Mesenchymal stem cell (in vitro differentiated cells and primary cell): ENCODE results near the gene KCNQ4.

Experiments used
- DNase-seq: peaks from one replicate; pipeline ENCODE4 v3.0.0-alpha.2; 2013
- H2AFZ ChIP-seq: one replicate; pipeline ENCODE4 v1.6.1; 2013; ENCODE audit warnings: low read depth, mild to moderate bottlenecking, control low read depth, inconsistent platforms, low read length, moderate library complexity
- H2AK5ac ChIP-seq: 2 replicates; pipeline ENCODE4 v1.6.1; 2013; ENCODE audit warnings: low read length, moderate library complexity, mild to moderate bottlenecking, inconsistent platforms; ENCODE audit not compliant: severe bottlenecking
- H2BK120ac ChIP-seq: one replicate; pipeline ENCODE4 v1.6.1; 2013; ENCODE audit warnings: low read depth, mild to moderate bottlenecking, inconsistent platforms, low read length, moderate library complexity
- H2BK12ac ChIP-seq, 2 experiments: one replicate each; pipeline ENCODE4 v1.6.1; 2013; ENCODE audit warnings: inconsistent platforms in 2 of 2, low read length in 2 of 2, mild to moderate bottlenecking in 2 of 2, moderate library complexity in 2 of 2, control low read depth in 1 of 2
- H2BK15ac ChIP-seq: one replicate; pipeline ENCODE4 v1.6.1; 2013; ENCODE audit warnings: mild to moderate bottlenecking, low read depth, inconsistent platforms; ENCODE audit not compliant: poor library complexity, severe bottlenecking
- H2BK5ac ChIP-seq: 2 replicates; pipeline ENCODE4 v1.6.1; 2013; ENCODE audit warnings: low read depth, mild to moderate bottlenecking, low read length, control low read depth, inconsistent platforms; ENCODE audit not compliant: poor library complexity, severe bottlenecking
- H3K14ac ChIP-seq, 2 experiments: one replicate each; pipeline ENCODE4 v1.6.1; 2013; ENCODE audit warnings: inconsistent platforms in 2 of 2, low read length in 2 of 2, control low read depth in 1 of 2, mild to moderate bottlenecking in 1 of 2, moderate library complexity in 1 of 2
- H3K18ac ChIP-seq, 2 experiments: one replicate each; pipeline ENCODE4 v1.6.1; 2013; ENCODE audit warnings: inconsistent platforms in 2 of 2, low read length in 2 of 2, control low read depth in 1 of 2, low read depth in 1 of 2, mild to moderate bottlenecking in 1 of 2
- H3K23ac ChIP-seq, 2 experiments: one replicate each; pipeline ENCODE4 v1.6.1; 2013; ENCODE audit warnings: inconsistent platforms in 2 of 2, low read length in 2 of 2, mild to moderate bottlenecking in 2 of 2, moderate library complexity in 2 of 2, control low read depth in 1 of 2
- H3K27ac ChIP-seq: 2 replicates; pipeline ENCODE4 v1.5.1; 2013; ENCODE audit warnings: mild to moderate bottlenecking, moderate library complexity, low read length, control low read depth, inconsistent platforms; ENCODE audit not compliant: poor library complexity, severe bottlenecking
- H3K27me3 ChIP-seq, 2 experiments: 2 replicates each; pipeline versions ENCODE4 v1.6.1 to v1.7.0; 2013; ENCODE audit warnings: low read length in 2 of 2, mild to moderate bottlenecking in 2 of 2, moderate library complexity in 2 of 2, control low read depth in 1 of 2, inconsistent platforms in 1 of 2; ENCODE audit not compliant: control insufficient read depth in 1 of 2, insufficient read depth in 1 of 2
- H3K36me3 ChIP-seq, 2 experiments: 2 replicates each; pipeline versions ENCODE4 v1.6.1 to v1.7.0; 2013; ENCODE audit warnings: low read length in 2 of 2, control low read depth in 1 of 2, inconsistent platforms in 1 of 2, low read depth in 1 of 2, mild to moderate bottlenecking in 1 of 2; ENCODE audit not compliant: insufficient read depth in 2 of 2, control insufficient read depth in 1 of 2
- H3K4ac ChIP-seq, 2 experiments: one replicate each; pipeline ENCODE4 v1.6.1; 2013; ENCODE audit warnings: inconsistent platforms in 2 of 2, low read length in 2 of 2, mild to moderate bottlenecking in 2 of 2, moderate library complexity in 2 of 2, control low read depth in 1 of 2, low read depth in 1 of 2
- H3K4me1 ChIP-seq: 2 replicates; pipeline ENCODE4 v1.6.1; 2013; ENCODE audit warnings: low read depth, low read length, control low read depth; ENCODE audit not compliant: control insufficient read depth, insufficient read depth
- H3K4me2 ChIP-seq: 2 replicates; pipeline ENCODE4 v1.6.1; 2013; ENCODE audit warnings: low read length, mild to moderate bottlenecking, inconsistent platforms; ENCODE audit not compliant: poor library complexity, severe bottlenecking
- H3K4me3 ChIP-seq, 2 experiments: 2 replicates each; pipeline versions ENCODE4 v1.5.1 to v1.7.0; 2013; ENCODE audit warnings: low read length in 2 of 2, mild to moderate bottlenecking in 2 of 2, control low read depth in 1 of 2, low read depth in 1 of 2; ENCODE audit not compliant: insufficient read depth in 1 of 2
- H3K79me1 ChIP-seq: replicated peaks from 2 replicates; pipeline ENCODE4 v1.6.1; 2013; ENCODE audit warnings: mild to moderate bottlenecking, control low read depth, low read length, inconsistent platforms; ENCODE audit not compliant: poor library complexity, severe bottlenecking
- H3K9ac ChIP-seq: 2 replicates; pipeline ENCODE4 v1.7.0; 2013; ENCODE audit warnings: mild to moderate bottlenecking, low read length, moderate library complexity
- H3K9me3 ChIP-seq: 2 replicates; pipeline ENCODE4 v1.7.0; 2013; ENCODE audit warnings: mild to moderate bottlenecking, low read length; ENCODE audit not compliant: control insufficient read depth
- H4K8ac ChIP-seq: one replicate; pipeline ENCODE4 v1.6.1; 2013; ENCODE audit warnings: inconsistent platforms, mild to moderate bottlenecking, low read length, moderate library complexity
- H4K91ac ChIP-seq: one replicate; pipeline ENCODE4 v1.6.1; 2013; ENCODE audit warnings: mild to moderate bottlenecking, low read length, inconsistent platforms
- WGBS: methylation state at CpG from one replicate; pipeline ENCODE4 v1.1.7; 2013; ENCODE audit warnings: mixed read lengths; 5-methylcytosine and 5-hydroxymethylcytosine counted together

Gene KCNQ4

GRCh38 chr1:40756523-40756922 lies 27.1 kb upstream of the KCNQ4 start:
- H3K14ac ChIP-seq: no peak overlapping the region
- H2BK5ac ChIP-seq: no peak overlapping the region
- no peak overlapping the region for H3K4ac ChIP-seq
- H3K4me1 ChIP-seq: peaks cover 2% of the 10 kb centered on the region
- H4K91ac ChIP-seq: no peak overlapping the region
- peaks cover 35% of the 10 kb centered on the region for H3K79me1 ChIP-seq
- no peak overlapping the region for H2BK15ac ChIP-seq
- H4K8ac ChIP-seq: no peak overlapping the region
- no peak overlapping the region for H2BK12ac ChIP-seq
- H3K9me3 ChIP-seq: no peaks in the 10 kb centered on the region
- H2BK120ac ChIP-seq: no peak overlapping the region
- no peak overlapping the region for H3K9ac ChIP-seq
- H3K4me3 ChIP-seq: no peak overlapping the region
- no peak overlapping the region for H3K27ac ChIP-seq
- 92% methylated on average over 3 of the region's 3 CpGs for WGBS
- H2AK5ac ChIP-seq: no peak overlapping the region
- no peak for DNase-seq
- no peaks in the 10 kb centered on the region for H3K27me3 ChIP-seq
- H2AFZ ChIP-seq: no peak overlapping the region
- no peak overlapping the region for H3K23ac ChIP-seq
- peaks cover 46 to 91% of the 10 kb centered on the region in 2 experiments for H3K36me3 ChIP-seq
- no peak overlapping the region for H3K18ac ChIP-seq
- H3K4me2 ChIP-seq: no peak overlapping the region

- no peaks in the 10 kb centered on the region for H3K27me3 ChIP-seq
- no peak overlapping the region for H3K27ac ChIP-seq
- WGBS: 82% methylated on average over 7 of the region's 8 CpGs
- H2BK15ac ChIP-seq: no peak overlapping the region
- peaks cover 34% of the 10 kb centered on the region for H3K79me1 ChIP-seq
- H3K14ac ChIP-seq: no peak overlapping the region
- H4K91ac ChIP-seq: no peak overlapping the region
- H3K9ac ChIP-seq: no peak overlapping the region
- no peak overlapping the region for H3K18ac ChIP-seq
- no peak overlapping the region for H3K4ac ChIP-seq
- no peak overlapping the region for H2BK5ac ChIP-seq
- H3K36me3 ChIP-seq: peaks cover 47 to 91% of the 10 kb centered on the region in 2 experiments
- no peak for DNase-seq
- H2BK12ac ChIP-seq: no peak overlapping the region
- no peak overlapping the region for H2AK5ac ChIP-seq
- peaks cover 2% of the 10 kb centered on the region for H3K4me1 ChIP-seq
- no peaks in the 10 kb centered on the region for H3K9me3 ChIP-seq
- H2AFZ ChIP-seq: no peak overlapping the region
- no peak overlapping the region for H2BK120ac ChIP-seq
- no peak overlapping the region for H4K8ac ChIP-seq
- H3K4me3 ChIP-seq: no peak overlapping the region
- no peak overlapping the region for H3K23ac ChIP-seq
- H3K4me2 ChIP-seq: no peak overlapping the region
Measured at GRCh38 chr1:40757084-40757483, 26.5 kb upstream of the KCNQ4 start.

GRCh38 chr1:40758004-40758403 lies 25.6 kb upstream of the KCNQ4 start:
- Histone ChIP-seq H3K27me3 (no peaks in the 10 kb centered on the region), H3K9ac (no peak overlapping the region), H3K27ac (no peak overlapping the region), H3K4me1 (peaks cover 2% of the 10 kb centered on the region), H4K8ac (no peak overlapping the region), H3K4ac (no peak overlapping the region), H2BK5ac (no peak overlapping the region), H3K9me3 (no peaks in the 10 kb centered on the region), H2AFZ (no peak overlapping the region), H3K4me2 (no peak overlapping the region), H2AK5ac (no peak overlapping the region), H3K18ac (no peak overlapping the region), H3K4me3 (no peak overlapping the region), H3K23ac (no peak overlapping the region), H2BK15ac (no peak overlapping the region), H2BK12ac (no peak overlapping the region), H2BK120ac (no peak overlapping the region), H3K36me3 (peaks cover 53 to 92% of the 10 kb centered on the region in 2 experiments), H3K14ac (no peak overlapping the region), H4K91ac (no peak overlapping the region), H3K79me1 (peaks cover 37% of the 10 kb centered on the region)
- no peak for DNase-seq
- WGBS: 98% methylated on average over 7 of the region's 7 CpGs

GRCh38 chr1:40758578-40759343 lies 24.8 kb upstream of the KCNQ4 start:
- H3K4me3 ChIP-seq: no peak overlapping the region
- no peak overlapping the region for H2BK5ac ChIP-seq
- H3K79me1 ChIP-seq: peaks cover 37% of the 10 kb centered on the region
- no peak for DNase-seq
- H4K8ac ChIP-seq: no peak overlapping the region
- H4K91ac ChIP-seq: no peak overlapping the region
- no peak overlapping the region for H3K4me2 ChIP-seq
- 97% methylated on average over 4 of the region's 6 CpGs for WGBS
- no peak overlapping the region for H3K23ac ChIP-seq
- peaks cover 59 to 88% of the 10 kb centered on the region in 2 experiments for H3K36me3 ChIP-seq
- H2AFZ ChIP-seq: no peak overlapping the region
- H3K9ac ChIP-seq: no peak overlapping the region
- no peaks in the 10 kb centered on the region for H3K9me3 ChIP-seq
- no peak overlapping the region for H2AK5ac ChIP-seq
- H2BK15ac ChIP-seq: no peak overlapping the region
- H3K14ac ChIP-seq: no peak overlapping the region
- no peak overlapping the region for H2BK120ac ChIP-seq
- H3K4me1 ChIP-seq: peaks cover 2% of the 10 kb centered on the region
- H3K4ac ChIP-seq: no peak overlapping the region
- no peak overlapping the region for H2BK12ac ChIP-seq
- H3K18ac ChIP-seq: no peak overlapping the region
- no peaks in the 10 kb centered on the region for H3K27me3 ChIP-seq
- H3K27ac ChIP-seq: no peak overlapping the region
